GM21367 (cell line): ENCODE data around the gene SLX4IP.
A peak's percentile ranks its signal among the peaks of the same experiment; 100 is the strongest.

Experiments
- ATAC-seq: cut with Tn5 transposase; IDR thresholded peaks from one replicate; pipeline ENCODE4 v1.9.1; 2021; ENCODE audit not compliant: unreplicated experiment

Gene SLX4IP

DNA sequence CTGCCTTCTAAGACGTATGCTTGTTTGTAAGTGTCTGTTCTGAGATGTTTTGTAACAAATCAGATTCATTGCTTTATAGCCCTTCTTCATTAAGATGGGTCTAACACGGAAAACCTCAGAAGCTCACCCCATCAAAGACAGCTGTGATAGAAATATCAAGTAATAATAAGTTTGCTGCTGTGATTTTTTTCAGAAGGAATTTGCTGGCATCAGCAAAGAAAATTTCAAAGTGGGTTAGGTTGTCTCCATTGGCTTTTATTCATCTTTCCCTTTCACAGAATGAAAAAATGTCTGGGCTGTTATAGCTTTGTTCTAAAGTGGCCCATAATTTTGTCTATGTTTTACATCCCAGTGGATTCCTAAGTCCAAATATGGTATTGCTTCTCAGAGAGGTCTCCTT lies 81.4 kb downstream of the SLX4IP start:
- ATAC-seq, result no peak

GRCh38 chr20:10519361-10520046 lies 84.4 kb downstream of the SLX4IP start:
- peak; percentile 70 for ATAC-seq

DNA sequence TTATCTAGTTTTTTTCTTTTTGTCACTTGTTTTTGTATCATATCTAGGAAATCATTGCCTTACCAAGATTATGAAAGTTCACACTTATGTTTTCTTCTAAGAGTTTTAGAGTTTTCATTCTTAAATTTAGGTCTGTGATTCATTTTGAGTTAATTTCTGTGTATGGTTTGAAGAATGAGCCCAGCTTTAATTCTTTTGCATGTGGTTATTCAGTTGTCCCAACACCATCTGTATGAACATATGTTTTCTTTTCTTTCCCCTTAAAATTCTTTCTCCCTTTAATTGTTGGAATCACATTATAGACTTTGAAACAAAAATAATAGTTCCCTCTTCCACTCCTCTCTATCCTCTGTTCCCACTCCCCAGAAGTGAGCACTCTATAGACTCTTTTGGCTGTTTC lies 85.4 kb downstream of the SLX4IP start:
- no peak for ATAC-seq

DNA sequence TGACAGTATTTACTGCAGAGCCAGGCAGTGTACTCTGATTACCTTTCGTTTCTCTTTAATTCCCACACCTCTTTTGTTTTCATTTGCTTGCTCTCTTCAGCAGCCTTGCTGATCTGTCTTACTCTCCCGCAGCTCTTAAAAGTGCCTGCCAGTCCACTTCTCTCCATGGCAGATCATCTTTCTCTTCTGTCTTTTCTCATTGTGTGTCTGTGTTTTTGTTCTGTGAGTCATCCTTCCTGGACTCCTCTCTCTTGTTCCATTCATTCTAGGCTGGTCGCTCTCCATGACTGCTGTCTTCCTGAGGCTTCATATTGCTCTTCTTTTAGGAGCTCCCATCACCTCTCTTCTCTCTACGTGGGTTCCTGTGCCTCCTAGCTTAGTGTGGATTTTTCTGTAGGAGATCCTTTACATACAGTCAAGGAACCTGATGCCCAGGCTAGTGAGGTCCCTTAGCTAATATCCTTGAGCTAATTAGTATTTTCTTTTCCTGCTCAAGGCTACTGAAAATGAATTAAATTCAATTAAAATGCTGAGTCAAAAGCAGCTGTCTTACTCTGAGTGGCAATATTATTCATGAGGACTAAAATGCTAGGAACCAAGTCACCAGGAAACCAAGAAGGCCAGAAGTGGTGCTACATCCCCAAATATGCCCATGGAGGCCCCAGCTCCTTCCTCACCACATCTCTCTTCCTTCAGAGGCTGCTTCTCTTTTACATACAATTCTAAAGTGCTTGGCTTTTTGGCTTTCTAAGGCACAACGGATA lies 86.1 kb downstream of the SLX4IP start:
- no peak for ATAC-seq

GRCh38 chr20:10521836-10522235 lies 86.7 kb downstream of the SLX4IP start:
- ATAC-seq, result no peak

DNA sequence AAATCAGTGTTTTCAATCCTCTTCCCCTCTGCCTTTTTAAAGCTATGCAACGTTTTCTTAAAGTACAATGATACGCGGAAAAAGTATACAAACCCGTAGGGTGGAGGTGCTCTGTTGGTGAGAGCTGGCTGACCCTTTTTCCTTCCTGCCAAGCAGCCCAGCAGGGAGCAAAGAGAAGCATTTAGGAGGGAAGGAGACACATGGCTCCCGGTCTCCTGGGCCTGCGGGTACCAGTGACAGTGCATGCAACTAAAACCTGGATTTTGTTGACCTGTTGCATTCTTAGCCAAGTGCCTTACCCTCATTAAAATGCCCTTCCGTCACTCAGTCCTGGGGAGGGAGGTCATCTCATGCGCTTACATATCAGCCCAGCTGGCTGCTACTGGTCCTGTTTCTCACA lies 87.2 kb downstream of the SLX4IP start:
- ATAC-seq, result no peak

- no peak for ATAC-seq
Measured at GRCh38 chr20:10523443-10523842, 88.3 kb downstream of the SLX4IP start.

DNA sequence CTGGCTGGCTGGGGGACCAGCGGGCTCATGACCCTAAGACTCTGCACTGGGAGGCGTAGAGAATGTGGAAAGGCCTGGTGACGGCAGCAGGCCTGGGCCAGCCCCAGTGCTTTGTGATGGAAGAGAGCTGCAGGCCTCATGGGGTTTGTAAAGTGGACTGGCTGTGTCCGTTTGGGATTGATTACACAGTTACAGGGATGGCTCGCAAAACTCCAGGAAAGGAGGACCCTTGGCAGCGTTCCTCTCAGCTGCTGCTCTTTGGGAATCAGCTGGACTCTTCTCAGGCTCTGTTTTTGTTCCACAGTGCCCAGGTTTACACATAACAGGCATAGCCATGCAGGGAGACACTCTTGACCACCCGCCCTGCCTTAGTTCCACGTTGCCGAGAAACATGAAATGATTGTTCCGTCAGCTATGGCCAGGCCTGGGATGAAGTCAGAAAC lies 89.0 kb downstream of the SLX4IP start:
- ATAC-seq, result no peak

GRCh38 chr20:10524643-10525042 lies 89.5 kb downstream of the SLX4IP start:
- no peak for ATAC-seq

GRCh38 chr20:10527781-10528180 lies 92.7 kb downstream of the SLX4IP start:
- ATAC-seq, result no peak

DNA sequence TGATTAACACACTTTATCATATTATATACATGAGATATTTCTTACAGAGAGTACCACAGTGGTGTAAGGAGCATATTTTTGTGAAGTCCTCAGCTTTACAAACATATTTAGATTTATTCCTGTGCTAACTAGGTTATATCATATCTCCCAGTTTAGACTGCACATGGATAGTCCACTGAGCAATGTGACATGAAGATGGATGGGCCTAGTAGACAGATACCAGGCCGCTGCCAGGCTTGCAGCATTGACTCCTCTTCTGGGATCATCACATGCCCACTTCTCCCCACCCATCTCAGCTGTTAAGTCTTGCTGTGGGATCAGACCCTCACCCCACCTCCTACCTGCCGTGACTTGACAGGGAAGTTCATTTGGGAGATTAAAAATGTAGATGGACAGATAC lies 95.8 kb downstream of the SLX4IP start:
- no peak for ATAC-seq

GRCh38 chr20:10531848-10532247 lies 96.7 kb downstream of the SLX4IP start:
- no peak for ATAC-seq

DNA sequence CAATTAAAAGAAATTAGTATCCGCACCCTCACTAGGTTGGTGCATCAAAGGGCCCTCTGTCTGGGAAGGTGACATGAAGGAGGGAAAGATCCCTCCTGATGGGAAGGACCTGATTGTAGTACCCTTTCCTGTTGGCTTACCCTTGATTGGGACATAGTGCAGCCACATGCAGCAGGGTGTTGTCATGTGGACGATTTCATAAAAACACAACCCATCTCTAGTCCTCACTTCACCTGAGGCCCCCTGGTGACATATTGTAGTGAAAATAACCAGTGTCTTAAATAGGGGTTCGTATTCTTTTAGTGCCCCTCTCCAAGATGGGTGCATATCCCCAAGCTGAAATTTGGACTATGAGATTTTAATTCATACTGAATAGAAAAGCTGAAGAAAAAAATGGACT lies 97.3 kb downstream of the SLX4IP start:
- ATAC-seq, result no peak

DNA sequence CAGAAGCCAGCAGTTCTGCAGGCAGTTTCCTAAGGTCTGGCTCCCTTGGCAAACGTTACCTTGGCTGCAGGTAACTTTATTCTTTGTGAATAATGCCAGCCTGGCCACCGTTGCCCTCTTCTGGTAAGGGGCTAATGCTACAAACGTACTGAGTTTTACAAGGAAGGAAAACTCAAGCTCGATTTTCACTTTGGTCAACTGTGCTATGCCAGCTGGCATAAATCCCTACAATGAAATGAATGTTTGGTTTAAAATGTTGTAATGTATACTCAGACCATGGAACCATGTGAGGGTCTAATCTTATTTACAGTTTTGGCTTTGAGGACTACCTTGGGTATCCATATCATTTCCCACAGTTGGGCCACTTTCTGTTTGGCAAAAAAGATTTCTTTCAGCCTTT lies 101.4 kb downstream of the SLX4IP start:
- ATAC-seq, result peak; percentile 55

DNA sequence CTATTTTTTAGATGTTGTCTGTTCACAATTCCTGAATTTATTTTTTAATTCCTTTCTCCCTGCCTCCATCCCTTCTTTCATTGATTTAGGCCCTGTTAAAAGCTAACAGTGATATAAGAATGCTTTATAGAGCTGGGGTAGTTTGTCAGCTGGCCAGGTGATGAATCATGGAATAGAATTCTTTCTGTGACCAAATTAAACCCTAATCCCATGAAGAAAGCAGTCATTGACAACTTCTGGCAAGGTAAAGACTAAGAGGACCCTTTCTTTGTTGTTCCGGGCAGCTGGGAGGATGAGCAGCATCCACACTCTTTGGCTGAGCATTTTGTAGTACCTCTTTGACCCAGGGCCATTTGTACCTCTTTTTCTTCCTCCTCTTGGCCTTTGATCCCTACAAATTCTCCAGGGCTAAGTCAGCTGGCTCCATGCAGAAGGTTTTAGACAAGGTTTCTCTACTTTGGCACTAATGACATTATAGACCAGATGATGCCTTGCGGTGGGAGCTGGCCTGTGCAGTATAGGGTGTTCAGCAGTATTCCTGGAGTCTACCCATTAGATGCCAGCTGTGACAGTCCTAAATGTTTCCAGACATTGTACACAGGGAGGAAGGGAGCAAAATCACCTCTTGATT lies 102.9 kb downstream of the SLX4IP start:
- no peak for ATAC-seq

GRCh38 chr20:10538768-10539167 lies 103.7 kb downstream of the SLX4IP start:
- ATAC-seq, result no peak

DNA sequence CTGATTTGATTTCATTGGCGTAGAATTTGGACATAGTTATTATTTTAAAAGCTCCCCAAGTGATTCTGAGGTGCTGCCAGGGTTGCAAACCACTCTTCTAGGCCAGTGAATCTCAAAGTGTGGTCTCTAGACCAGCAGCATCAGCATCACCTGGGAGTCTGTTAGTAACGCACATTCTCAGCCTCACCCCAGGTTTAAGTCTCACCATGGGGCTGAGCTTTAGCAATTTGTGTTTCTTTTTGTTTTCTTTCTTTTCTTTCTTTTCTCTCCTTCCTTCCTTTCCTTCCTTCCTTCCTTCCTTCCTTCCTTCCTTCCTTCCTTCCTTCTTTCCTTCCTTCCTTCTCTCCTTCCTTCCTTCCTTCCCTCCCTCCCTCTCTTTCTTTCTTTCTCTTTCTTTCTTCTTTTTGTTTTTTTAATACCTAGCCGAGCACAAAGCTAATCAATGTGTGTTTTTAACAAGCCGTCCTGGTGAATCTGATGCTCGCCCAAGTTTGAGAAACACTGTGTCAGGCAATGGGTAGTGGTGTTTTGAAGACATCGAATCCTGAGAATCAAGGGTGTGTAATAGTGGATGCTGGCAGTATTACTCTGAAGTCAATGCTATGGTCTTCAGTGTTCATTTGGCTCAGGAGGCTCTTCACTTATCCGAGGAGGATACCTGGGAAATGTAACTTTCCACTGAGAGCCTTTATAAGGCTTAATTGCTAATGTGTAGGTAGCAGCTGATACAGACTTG lies 104.9 kb downstream of the SLX4IP start:
- ATAC-seq, result no peak

DNA sequence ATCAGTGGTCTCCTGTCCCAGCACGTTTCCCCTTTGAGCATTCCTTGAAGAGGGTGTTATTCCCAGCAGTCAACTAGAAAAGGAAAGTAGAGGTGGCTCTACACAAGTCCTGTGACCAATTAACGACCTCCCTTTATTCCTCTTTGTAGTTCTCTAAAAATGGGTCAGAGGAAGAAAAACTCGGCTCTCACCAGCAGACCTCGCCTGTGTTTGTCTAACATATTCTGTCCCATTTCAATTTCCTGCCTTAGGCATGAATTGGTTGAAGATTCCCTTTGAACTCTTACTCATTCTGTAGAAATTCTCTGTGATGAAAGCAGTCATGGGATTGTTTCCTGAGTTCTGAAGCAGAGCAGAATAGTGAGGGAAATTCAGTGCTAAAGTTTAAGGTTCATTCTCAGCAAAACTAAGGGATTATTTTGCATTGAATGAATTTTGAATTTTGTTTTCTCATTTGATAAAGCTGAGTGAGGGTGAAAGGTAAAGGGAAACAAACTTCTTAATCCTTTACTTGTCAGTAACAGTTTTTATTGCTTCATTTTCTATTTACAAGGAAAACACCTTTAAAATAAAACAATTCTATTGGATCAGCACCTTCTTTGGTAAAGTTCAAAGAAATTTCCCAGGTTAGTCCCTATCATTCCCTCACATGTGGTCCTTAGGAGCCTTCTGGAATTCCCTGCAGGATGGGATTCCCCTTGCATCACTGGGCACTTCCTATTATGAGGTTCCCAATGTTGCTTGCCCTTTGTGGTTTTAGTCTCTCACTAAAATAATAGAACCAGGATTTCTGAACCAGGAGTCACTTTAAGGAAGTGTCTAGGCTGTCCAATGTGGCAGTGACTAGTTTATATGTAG lies 105.8 kb downstream of the SLX4IP start:
- no peak for ATAC-seq

DNA sequence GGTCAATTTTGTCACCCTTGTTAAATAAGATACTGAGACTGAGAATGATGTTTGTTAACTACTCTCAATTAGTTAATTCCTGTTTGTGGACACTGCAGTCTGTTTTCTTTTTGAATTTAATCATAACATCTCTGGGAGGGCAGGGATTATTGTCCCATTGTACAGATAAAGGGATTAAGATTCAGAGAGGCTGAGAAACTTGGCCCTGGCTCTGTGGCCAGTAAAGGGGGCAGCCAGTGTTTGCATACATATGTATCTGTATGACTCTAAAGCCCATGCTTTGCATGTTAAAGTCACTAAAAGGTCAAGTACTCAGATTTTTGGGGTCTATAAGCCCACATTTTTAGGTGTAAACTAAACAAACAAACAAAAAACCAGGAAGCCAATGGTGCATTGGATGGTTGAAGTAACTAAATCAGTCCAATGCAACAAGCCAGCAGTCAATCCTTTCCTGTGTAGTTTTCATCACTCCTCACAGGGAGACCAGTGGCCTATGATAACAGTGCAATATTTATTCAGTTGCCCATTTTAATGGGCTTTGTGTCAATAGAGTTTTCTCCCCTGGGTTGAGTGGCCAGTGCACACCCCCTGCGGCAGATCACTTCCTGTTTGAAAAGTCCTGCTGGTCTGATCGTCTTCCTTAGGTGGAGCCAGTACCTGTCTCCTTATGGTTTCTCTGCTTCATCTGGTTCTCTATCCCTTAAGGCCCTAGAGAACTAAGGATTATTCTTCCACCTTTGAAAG lies 106.7 kb downstream of the SLX4IP start:
- ATAC-seq, result no peak

DNA sequence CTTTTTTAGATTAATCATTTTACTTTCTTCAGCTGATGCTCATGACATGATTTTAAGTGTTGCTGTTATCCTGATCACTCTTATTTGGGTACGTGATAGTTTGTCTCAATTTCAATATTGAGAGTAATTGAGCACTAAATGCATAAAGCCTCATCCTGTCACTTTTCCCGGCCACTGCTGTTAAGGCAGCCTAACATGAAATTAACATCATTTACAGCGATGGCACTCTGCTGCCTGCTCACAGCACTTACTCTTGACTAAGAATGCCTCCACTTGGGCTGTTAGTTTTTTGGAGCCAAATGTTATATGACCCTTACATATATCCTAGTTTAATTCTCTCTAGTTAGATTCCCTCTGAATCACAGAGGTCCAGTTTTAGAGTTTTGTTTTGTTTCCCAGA lies 107.3 kb downstream of the SLX4IP start:
- ATAC-seq, result no peak
